Panc1 (cell line): ENCODE data around the gene TNPO3. TPM values are rescaled to one million over a fixed set of nuclear protein-coding genes. Genes with fewer than 3 reads are reported as not detected.

Experiments
- ATAC-seq: fragments of 200-7000 bp; cut with Tn5 transposase; 2 replicates; pipeline ENCODE4 v1.9.1; 2020; ENCODE audit warnings: mild to moderate bottlenecking, moderate library complexity
- BruUV-seq: library from RNA; stranded (reverse); fragments of 400-500 nt; replicated peaks from 2 replicates; lab custom pipeline; 2021; lab: Mats Ljungman, UMichigan
- CTCF ChIA-PET: fragments of 300-600 bp; sonication (Branson Sonifier 250); formaldehyde crosslinking; loops from one replicate; lab custom pipeline; 2022; ENCODE audit warnings: antibody characterized with exemption; lab: Charles Lee
- POLR2A ChIA-PET: fragments of 300-600 bp; sonication (Branson Sonifier 250); formaldehyde crosslinking; loops from one replicate; lab custom pipeline; 2022; ENCODE audit warnings: antibody characterized with exemption; lab: Charles Lee
- DNase-seq: peaks from one replicate; pipeline ENCODE4 v3.0.0-alpha.2; 2010; ENCODE audit warnings: low read depth, low spot score
- H3K27ac ChIP-seq: 2 replicates; pipeline ENCODE4 v1.5.1; 2011; ENCODE audit warnings: mild to moderate bottlenecking, low read length, inconsistent platforms
- H3K27me3 ChIP-seq: fragments of 200-500 bp; sonication (Bioruptor generic); 2 replicates; pipeline ENCODE4 v1.6.0; 2014; ENCODE audit warnings: low read length, inconsistent platforms; ENCODE audit not compliant: control insufficient read depth, insufficient read depth
- H3K36me3 ChIP-seq: fragments of 200-500 bp; sonication (Bioruptor generic); 2 replicates; pipeline ENCODE4 v1.5.1; 2014; ENCODE audit warnings: inconsistent platforms, mild to moderate bottlenecking, low read length, moderate library complexity; ENCODE audit not compliant: control insufficient read depth, insufficient read depth
- H3K4me1 ChIP-seq: 2 replicates; pipeline ENCODE4 v1.5.1; 2011; ENCODE audit warnings: inconsistent platforms, mild to moderate bottlenecking, low read length, moderate library complexity; ENCODE audit not compliant: control insufficient read depth, insufficient read depth
- H3K4me3 ChIP-seq, 2 experiments: 2 replicates each; pipeline ENCODE4 v1.5.1; 2011 to 2012; ENCODE audit warnings: low read depth in 2 of 2, low read length in 2 of 2, mild to moderate bottlenecking in 2 of 2, inconsistent platforms in 1 of 2, moderate library complexity in 1 of 2
- H3K9me3 ChIP-seq: fragments of 200-500 bp; sonication (Bioruptor generic); 2 replicates; pipeline ENCODE4 v1.5.1; 2014; ENCODE audit warnings: low read depth, mild to moderate bottlenecking, inconsistent platforms, low read length, moderate library complexity; ENCODE audit not compliant: control insufficient read depth, insufficient read depth
- POLR2AphosphoS5 ChIP-seq: IDR thresholded peaks from 2 replicates; pipeline ENCODE4 v1.6.1; 2012; ENCODE audit warnings: mild to moderate bottlenecking, low read depth, low read length, moderate library complexity
- SIN3A ChIP-seq: IDR thresholded peaks from 2 replicates; pipeline ENCODE4 v1.6.1; 2012; ENCODE audit warnings: low read depth, mild to moderate bottlenecking, low read length, moderate library complexity, borderline replicate concordance; ENCODE audit not compliant: insufficient read depth
- TCF7L2 ChIP-seq: IDR thresholded peaks from 2 replicates; pipeline ENCODE4 v1.6.1; 2011; ENCODE audit warnings: mild to moderate bottlenecking, low read depth, low read length, inconsistent platforms
- in situ Hi-C: cut with HindIII; loops from 2 replicates; pipeline ENCODE4 v1.10.0; 2016; ENCODE audit warnings: low sequenced_read_pairs, low pct_unique_long_range_greater_than_20kb
- intact Hi-C: fragments of 100-400 bp; cut with micrococcal nuclease; formaldehyde crosslinking; loops from one replicate; pipeline ENCODE4 v1.10.0; 2022; ENCODE audit not compliant: unreplicated experiment
- total RNA-seq: library from RNA; stranded (reverse); gene quantifications from one replicate; pipeline ENCODE4 v1.2.1, GENCODE V29; 2021; ENCODE audit not compliant: unreplicated experiment
- TF ChIP-seq, protein P1 (sequence below): fragments of 450-650 bp; IDR thresholded peaks from 2 replicates; pipeline ENCODE4 v1.5.1; 2017; ENCODE audit warnings: mild to moderate bottlenecking
- TF ChIP-seq, protein P2 (sequence below), 2 experiments: IDR thresholded peaks; 2 replicates each; pipeline ENCODE4 v1.6.1; 2011 to 2012; ENCODE audit warnings: low read depth in 2 of 2, control low read depth in 1 of 2, low read length in 1 of 2, mild to moderate bottlenecking in 1 of 2, moderate library complexity in 1 of 2; ENCODE audit not compliant: insufficient read depth in 1 of 2

TNPO3 gene
- total RNA-seq, 1 experiment from 2014 or later: 71.8 TPM

DNA sequence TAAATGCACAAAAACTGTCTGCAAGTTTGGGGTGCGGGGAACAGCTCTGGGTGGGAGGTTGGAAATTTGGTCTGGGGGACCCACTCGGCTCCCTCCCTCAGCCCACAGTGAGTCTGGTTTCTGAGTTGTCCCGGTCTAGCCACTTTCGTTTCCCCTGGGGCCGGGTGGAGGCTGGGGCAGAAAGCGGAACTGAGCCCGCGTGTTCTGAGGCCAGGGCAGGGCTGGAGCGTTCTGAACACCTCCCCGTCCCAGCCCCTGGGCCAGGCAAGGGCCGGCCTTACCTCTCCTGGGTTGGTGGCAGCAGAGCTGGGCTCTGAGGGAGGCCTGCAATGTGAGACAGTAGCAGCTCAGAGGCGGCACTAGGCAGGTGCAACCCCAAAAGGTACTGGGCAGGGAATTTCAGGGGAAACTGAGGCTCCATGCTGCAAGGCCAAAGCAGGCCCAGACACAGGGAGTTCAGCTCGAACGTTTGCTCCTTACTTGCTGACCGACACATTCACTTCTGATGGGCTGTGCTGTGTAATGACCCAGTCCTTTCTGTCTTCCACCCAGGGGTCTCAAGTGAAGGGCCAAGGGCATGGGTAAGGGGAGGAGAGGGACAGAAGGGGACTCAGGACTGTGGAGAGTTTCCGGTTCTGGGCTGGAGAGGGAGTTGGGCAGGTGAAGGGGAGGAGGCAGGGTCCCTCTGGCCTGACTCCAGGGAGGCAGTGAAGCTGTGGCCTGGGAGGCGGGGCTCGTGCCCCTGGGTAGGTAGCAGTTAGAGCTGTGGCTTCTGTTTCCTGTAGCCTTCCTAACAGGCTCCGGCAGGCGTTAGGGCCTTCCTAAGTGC is 114.2 kb downstream of the TNPO3 start:
- CTCF ChIA-PET: no interaction called here
- TF ChIP-seq SIN3A: no peak
- no peak for TF ChIP-seq POLR2AphosphoS5

DNA sequence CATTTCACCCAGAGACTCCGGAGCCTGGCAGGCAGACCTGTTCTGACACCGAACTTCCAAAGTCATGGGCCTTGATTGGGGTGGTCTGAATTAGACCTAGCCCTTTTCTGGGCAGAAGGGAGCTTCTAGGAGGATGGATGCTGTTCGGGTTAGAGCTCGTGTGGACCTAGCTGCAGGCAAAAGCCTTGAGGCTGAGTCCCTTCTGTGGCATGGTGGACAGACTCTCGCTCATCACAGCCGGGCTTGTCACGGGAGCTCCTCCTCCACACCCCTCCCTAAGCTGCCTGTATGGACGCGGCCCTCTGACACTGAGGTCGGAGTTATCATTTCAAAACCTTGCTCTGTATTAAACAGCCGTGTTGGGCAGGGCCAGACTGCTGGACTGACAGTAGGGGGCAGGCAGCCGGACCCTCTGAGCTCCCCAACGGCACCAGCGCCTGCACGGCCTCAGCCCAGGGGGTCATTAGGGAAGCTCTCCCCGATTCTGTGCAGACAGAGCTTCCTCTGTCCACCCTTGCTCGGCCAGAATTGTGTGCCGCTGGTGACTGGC is 115.0 kb downstream of the TNPO3 start:
- ATAC-seq (no peak), DNase-seq (no peak)
- in situ Hi-C loops (no loop called here), intact Hi-C loops (loop anchor here (10.0 kb wide), 1 partner anchor 155 kb away; no protein-coding TSS in a partner anchor)
- BruUV-seq: no TSS peak
- Histone ChIP-seq H3K36me3 (no peaks in the 10 kb centered on the region), H3K9me3 (no peaks in the 10 kb centered on the region), H3K27ac (no peak overlapping the region), H3K27me3 (no peaks in the 10 kb centered on the region), H3K4me1 (no peaks in the 10 kb centered on the region), H3K4me3 (no peak overlapping the region)
- POLR2A ChIA-PET: interaction anchor here (0.6 kb wide), 1 partner anchor 153 kb away, joined by 6 read pairs; no protein-coding TSS in a partner anchor
- TF ChIP-seq, protein P1, sequence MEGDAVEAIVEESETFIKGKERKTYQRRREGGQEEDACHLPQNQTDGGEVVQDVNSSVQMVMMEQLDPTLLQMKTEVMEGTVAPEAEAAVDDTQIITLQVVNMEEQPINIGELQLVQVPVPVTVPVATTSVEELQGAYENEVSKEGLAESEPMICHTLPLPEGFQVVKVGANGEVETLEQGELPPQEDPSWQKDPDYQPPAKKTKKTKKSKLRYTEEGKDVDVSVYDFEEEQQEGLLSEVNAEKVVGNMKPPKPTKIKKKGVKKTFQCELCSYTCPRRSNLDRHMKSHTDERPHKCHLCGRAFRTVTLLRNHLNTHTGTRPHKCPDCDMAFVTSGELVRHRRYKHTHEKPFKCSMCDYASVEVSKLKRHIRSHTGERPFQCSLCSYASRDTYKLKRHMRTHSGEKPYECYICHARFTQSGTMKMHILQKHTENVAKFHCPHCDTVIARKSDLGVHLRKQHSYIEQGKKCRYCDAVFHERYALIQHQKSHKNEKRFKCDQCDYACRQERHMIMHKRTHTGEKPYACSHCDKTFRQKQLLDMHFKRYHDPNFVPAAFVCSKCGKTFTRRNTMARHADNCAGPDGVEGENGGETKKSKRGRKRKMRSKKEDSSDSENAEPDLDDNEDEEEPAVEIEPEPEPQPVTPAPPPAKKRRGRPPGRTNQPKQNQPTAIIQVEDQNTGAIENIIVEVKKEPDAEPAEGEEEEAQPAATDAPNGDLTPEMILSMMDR: no peak
- TF ChIP-seq TCF7L2: no peak
- TF ChIP-seq, protein P2, sequence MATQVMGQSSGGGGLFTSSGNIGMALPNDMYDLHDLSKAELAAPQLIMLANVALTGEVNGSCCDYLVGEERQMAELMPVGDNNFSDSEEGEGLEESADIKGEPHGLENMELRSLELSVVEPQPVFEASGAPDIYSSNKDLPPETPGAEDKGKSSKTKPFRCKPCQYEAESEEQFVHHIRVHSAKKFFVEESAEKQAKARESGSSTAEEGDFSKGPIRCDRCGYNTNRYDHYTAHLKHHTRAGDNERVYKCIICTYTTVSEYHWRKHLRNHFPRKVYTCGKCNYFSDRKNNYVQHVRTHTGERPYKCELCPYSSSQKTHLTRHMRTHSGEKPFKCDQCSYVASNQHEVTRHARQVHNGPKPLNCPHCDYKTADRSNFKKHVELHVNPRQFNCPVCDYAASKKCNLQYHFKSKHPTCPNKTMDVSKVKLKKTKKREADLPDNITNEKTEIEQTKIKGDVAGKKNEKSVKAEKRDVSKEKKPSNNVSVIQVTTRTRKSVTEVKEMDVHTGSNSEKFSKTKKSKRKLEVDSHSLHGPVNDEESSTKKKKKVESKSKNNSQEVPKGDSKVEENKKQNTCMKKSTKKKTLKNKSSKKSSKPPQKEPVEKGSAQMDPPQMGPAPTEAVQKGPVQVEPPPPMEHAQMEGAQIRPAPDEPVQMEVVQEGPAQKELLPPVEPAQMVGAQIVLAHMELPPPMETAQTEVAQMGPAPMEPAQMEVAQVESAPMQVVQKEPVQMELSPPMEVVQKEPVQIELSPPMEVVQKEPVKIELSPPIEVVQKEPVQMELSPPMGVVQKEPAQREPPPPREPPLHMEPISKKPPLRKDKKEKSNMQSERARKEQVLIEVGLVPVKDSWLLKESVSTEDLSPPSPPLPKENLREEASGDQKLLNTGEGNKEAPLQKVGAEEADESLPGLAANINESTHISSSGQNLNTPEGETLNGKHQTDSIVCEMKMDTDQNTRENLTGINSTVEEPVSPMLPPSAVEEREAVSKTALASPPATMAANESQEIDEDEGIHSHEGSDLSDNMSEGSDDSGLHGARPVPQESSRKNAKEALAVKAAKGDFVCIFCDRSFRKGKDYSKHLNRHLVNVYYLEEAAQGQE (IDR thresholded peaks at IDR 0.05; ENCODE audit: insufficient read depth in 1 of 2, low read depth in 2 of 2, low read length in 1 of 2): no peak
- no peak for TF ChIP-seq SIN3A
- TF ChIP-seq POLR2AphosphoS5: no peak
- CTCF ChIA-PET: no interaction called here

More for the DNA sequence above, 114.2 kb downstream of the TNPO3 start:
- no peaks in the 10 kb centered on the region for H3K36me3 ChIP-seq
- in situ Hi-C loops: no loop called here
- H3K9me3 ChIP-seq: no peaks in the 10 kb centered on the region
- no peaks in the 10 kb centered on the region for H3K4me1 ChIP-seq
- H3K4me3 ChIP-seq: no peak overlapping the region
- intact Hi-C loops: no loop called here
- H3K27me3 ChIP-seq: no peaks in the 10 kb centered on the region
- no TSS peak for BruUV-seq
- POLR2A ChIA-PET: interaction anchor here (0.6 kb wide), 1 partner anchor 152 kb away, joined by 6 read pairs; no protein-coding TSS in a partner anchor
- no peak overlapping the region for H3K27ac ChIP-seq
- no peak for ATAC-seq
- DNase-seq: no peak
